ENCODE results near the gene ELMO1. TPM values are rescaled to one million over a fixed set of nuclear protein-coding genes. Genes with fewer than 3 reads are reported as not detected.

Gene ELMO1
- total and polyA plus RNA-seq, 2 experiments from 2014 or later = 9.6 to 10.8 TPM

GRCh38 chr7:37431413-37431812 is 17.3 kb downstream of the ELMO1 start:
- TF ChIP-seq CTCF (IDR thresholded peaks at IDR 0.05; ENCODE audit: low read depth, low read length) = no peak
- Histone ChIP-seq H3K27me3 (no peaks in the 10 kb centered on the region), H3K9me3 (ENCODE audit: low read depth) (no peaks in the 10 kb centered on the region), H3K36me3 (no peaks in the 10 kb centered on the region), H3K4me1 (ENCODE audit: low read depth) (peaks cover 31% of the 10 kb centered on the region), H3K4me3 (no peak overlapping the region), H3K27ac (no peak overlapping the region)
- no peak for DNase-seq (ENCODE audit: low read depth in 1 of 2, low spot score in 1 of 2)

DNA sequence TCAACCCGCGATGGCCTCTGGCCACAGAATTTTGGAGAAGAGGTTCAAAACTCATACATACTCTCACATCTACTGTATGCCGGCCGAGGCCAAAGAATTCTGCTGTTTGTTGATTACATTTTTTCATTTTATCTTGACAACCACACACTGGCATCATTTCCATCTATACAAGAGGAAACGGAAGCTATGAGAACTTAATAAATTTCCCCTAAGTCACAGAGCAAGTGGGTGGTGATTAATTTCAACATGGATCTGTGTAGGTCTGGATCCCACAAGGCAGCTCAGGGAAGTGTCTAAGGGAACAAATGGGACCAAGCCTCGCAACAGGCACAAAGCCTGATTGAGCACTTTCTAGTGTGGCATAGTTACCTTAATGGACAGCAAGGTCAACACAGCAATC is 18.0 kb downstream of the ELMO1 start:
- no peak overlapping the region for H3K27ac ChIP-seq
- no peak for DNase-seq (ENCODE audit: low read depth in 1 of 2, low spot score in 1 of 2)
- H3K9me3 ChIP-seq (ENCODE audit: low read depth) = no peaks in the 10 kb centered on the region
- H3K4me3 ChIP-seq = no peak overlapping the region
- H3K4me1 ChIP-seq (ENCODE audit: low read depth) = peaks cover 31% of the 10 kb centered on the region
- H3K36me3 ChIP-seq = no peaks in the 10 kb centered on the region
- TF ChIP-seq CTCF (IDR thresholded peaks at IDR 0.05; ENCODE audit: low read depth, low read length) = no peak
- no peaks in the 10 kb centered on the region for H3K27me3 ChIP-seq

DNA sequence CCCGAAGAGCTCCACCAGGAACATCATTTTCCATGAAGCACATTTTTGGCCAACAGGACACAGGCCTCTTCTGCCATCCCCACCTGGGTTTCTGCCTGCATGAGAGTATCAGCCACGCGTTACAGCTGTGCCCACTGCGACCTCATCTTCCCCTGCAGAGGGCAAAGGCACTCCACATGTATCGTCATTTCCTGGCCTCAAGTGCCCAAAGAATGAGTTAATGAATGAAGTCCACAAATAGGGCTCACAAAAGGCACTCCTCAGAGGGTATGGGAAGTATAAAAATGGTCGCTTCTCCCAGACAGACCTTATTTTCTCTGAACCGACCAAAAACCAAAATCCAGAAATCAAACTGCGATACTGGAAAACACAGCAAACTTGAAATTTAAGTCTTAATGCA is 18.5 kb downstream of the ELMO1 start:
- H3K27ac ChIP-seq = no peak overlapping the region
- H3K9me3 ChIP-seq (ENCODE audit: low read depth) = no peaks in the 10 kb centered on the region
- H3K4me1 ChIP-seq (ENCODE audit: low read depth) = peaks cover 31% of the 10 kb centered on the region
- no peak overlapping the region for H3K4me3 ChIP-seq
- no peaks in the 10 kb centered on the region for H3K27me3 ChIP-seq
- H3K36me3 ChIP-seq = no peaks in the 10 kb centered on the region
- TF ChIP-seq CTCF (IDR thresholded peaks at IDR 0.05; ENCODE audit: low read depth, low read length) = no peak
- DNase-seq (ENCODE audit: low read depth in 1 of 2, low spot score in 1 of 2) = no peak

DNA sequence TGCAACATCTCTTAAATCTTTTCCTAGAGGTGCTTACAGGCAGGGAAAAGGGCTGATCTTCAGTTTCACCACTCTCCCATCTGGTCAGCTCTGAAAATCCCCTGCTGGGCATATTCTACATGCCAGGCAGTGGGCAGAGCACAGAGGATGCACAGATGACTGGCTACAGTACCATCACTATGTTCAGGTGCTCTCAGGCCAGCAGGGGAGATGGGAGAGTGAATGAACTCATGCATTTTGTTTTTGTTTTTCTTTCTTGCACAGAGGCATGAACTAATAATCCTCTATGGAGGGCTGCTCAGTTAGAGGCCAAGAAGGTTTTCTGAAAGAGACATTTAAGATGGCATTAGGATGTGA is 19.3 kb downstream of the ELMO1 start:
- H3K9me3 ChIP-seq (ENCODE audit: low read depth) = no peaks in the 10 kb centered on the region
- H3K36me3 ChIP-seq = no peaks in the 10 kb centered on the region
- H3K4me1 ChIP-seq (ENCODE audit: low read depth) = peaks cover 28% of the 10 kb centered on the region
- no peak for TF ChIP-seq CTCF (IDR thresholded peaks at IDR 0.05; ENCODE audit: low read depth, low read length)
- no peaks in the 10 kb centered on the region for H3K27me3 ChIP-seq
- no peak for DNase-seq (ENCODE audit: low read depth in 1 of 2, low spot score in 1 of 2)
- H3K27ac ChIP-seq = no peak overlapping the region
- H3K4me3 ChIP-seq = no peak overlapping the region

- Histone ChIP-seq H3K4me1 (ENCODE audit: low read depth) (peaks cover 23% of the 10 kb centered on the region), H3K4me3 (no peak overlapping the region), H3K9me3 (ENCODE audit: low read depth) (no peaks in the 10 kb centered on the region), H3K36me3 (no peaks in the 10 kb centered on the region), H3K27ac (no peak overlapping the region), H3K27me3 (no peaks in the 10 kb centered on the region)
- TF ChIP-seq CTCF (IDR thresholded peaks at IDR 0.05; ENCODE audit: low read depth, low read length) = no peak
- DNase-seq (ENCODE audit: low read depth in 1 of 2, low spot score in 1 of 2) = no peak
These were observed 19.8 kb downstream of the ELMO1 start for GRCh38 chr7:37428681-37429434.
